Cardiac muscle cell (in vitro differentiated cells and primary cell): ENCODE results near the gene GABRR1. TPM values are rescaled to one million over a fixed set of nuclear protein-coding genes. Genes with fewer than 3 reads are reported as not detected.

Source experiments
- DNase-seq, 2 donors: peaks; one replicate each; pipeline versions ENCODE4 v3.0.0 to v3.0.0-alpha.2; 2010 to 2017; ENCODE audit warnings: low read depth in 1 of 2, low spot score in 1 of 2
- H3K27ac ChIP-seq: fragments of 200-600 bp; sonication (generic); 2 replicates; pipeline ENCODE4 v1.5.1; 2016
- H3K27me3 ChIP-seq: fragments of 200-600 bp; sonication (generic); 2 replicates; pipeline ENCODE4 v1.6.0; 2016; ENCODE audit warnings: control low read depth
- H3K36me3 ChIP-seq: fragments of 200-600 bp; sonication (generic); 2 replicates; pipeline ENCODE4 v1.5.1; 2016; ENCODE audit warnings: control low read depth
- H3K4me1 ChIP-seq: fragments of 200-600 bp; sonication (generic); 2 replicates; pipeline ENCODE4 v1.8.1; 2017; ENCODE audit warnings: low read depth, mild to moderate bottlenecking, mixed run types
- H3K4me3 ChIP-seq: fragments of 200-600 bp; sonication (generic); 2 replicates; pipeline ENCODE4 v1.5.1; 2016; ENCODE audit warnings: mild to moderate bottlenecking
- H3K9me3 ChIP-seq: fragments of 200-600 bp; sonication (generic); 2 replicates; pipeline ENCODE4 v1.5.1; 2017; ENCODE audit warnings: low read depth, mild to moderate bottlenecking, control low read depth
- polyA plus RNA-seq: library from polyadenylated mRNA; unstranded; fragments of >200 nt; fragmentation: Nextera tagmentation; extraction: Ambion mirVana; gene quantifications from 2 replicates; pipeline ENCODE4 v1.2.1, GENCODE V29; 2016
- total RNA-seq: library from RNA; depleted of rRNA; stranded (reverse); fragments of >200 nt; gene quantifications from 2 replicates; pipeline ENCODE4 v1.2.3, GENCODE V29; 2016
- TF ChIP-seq, protein P1 (sequence below): IDR thresholded peaks from 2 replicates; pipeline ENCODE4 v1.5.1; 2012; ENCODE audit warnings: low read depth, mild to moderate bottlenecking, low read length

GABRR1 gene
- total and polyA plus RNA-seq, 2 experiments from 2014 or later, result not detected

GRCh38 chr6:89190741-89191140, 26.4 kb downstream of the GABRR1 start:
- H3K9me3 ChIP-seq, result no peaks in the 10 kb centered on the region
- no peak overlapping the region for H3K27ac ChIP-seq
- TF ChIP-seq, protein P1, sequence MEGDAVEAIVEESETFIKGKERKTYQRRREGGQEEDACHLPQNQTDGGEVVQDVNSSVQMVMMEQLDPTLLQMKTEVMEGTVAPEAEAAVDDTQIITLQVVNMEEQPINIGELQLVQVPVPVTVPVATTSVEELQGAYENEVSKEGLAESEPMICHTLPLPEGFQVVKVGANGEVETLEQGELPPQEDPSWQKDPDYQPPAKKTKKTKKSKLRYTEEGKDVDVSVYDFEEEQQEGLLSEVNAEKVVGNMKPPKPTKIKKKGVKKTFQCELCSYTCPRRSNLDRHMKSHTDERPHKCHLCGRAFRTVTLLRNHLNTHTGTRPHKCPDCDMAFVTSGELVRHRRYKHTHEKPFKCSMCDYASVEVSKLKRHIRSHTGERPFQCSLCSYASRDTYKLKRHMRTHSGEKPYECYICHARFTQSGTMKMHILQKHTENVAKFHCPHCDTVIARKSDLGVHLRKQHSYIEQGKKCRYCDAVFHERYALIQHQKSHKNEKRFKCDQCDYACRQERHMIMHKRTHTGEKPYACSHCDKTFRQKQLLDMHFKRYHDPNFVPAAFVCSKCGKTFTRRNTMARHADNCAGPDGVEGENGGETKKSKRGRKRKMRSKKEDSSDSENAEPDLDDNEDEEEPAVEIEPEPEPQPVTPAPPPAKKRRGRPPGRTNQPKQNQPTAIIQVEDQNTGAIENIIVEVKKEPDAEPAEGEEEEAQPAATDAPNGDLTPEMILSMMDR, result no peak
- no peaks in the 10 kb centered on the region for H3K36me3 ChIP-seq
- H3K4me3 ChIP-seq, result no peak overlapping the region
- H3K4me1 ChIP-seq, result no peaks in the 10 kb centered on the region
- no peak for DNase-seq
- no peaks in the 10 kb centered on the region for H3K27me3 ChIP-seq

DNA sequence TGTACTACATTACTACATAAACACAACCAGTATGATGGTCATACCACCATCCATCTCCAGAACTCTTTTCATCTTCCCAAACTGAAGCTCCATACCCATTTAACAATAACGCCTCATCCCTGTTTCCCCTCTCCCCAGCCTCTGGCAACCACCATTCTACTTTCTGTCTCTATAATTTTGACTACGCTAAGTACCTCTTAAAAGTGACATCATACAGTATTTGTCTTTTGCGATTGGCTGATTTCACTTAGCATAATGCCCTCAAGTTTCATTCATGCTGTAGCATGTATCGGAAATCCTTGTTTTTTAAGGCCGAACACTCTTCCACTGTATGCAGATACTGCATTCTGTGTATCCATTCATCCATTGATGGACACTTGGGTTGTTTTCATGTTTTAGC, 29.7 kb downstream of the GABRR1 start:
- Histone ChIP-seq H3K36me3 (no peaks in the 10 kb centered on the region), H3K4me1 (no peaks in the 10 kb centered on the region), H3K27ac (no peak overlapping the region), H3K27me3 (no peaks in the 10 kb centered on the region), H3K4me3 (no peak overlapping the region), H3K9me3 (no peaks in the 10 kb centered on the region)
- TF ChIP-seq, protein P1, result no peak
- no peak for DNase-seq

DNA sequence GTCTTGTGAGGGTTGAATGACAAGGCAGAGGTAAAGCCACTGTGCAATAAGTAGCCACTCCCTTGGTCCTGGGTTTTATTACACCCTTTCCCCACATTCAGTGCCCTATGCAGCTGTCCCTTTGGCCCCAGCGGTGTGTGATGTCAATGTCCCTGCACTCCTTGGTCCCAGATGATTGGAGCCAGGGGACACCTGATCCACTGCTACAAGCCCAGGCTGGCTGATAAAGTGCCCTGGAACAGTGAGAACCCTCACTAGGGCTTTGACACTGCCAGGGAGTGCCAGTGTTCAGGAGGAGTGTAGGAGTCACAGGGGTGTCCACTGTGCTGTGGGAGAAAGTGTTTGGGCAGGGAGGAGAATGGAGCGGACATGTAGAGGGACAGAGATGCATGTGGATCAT, 30.4 kb downstream of the GABRR1 start:
- Histone ChIP-seq H3K4me3 (no peak overlapping the region), H3K27ac (no peak overlapping the region), H3K4me1 (no peaks in the 10 kb centered on the region), H3K27me3 (no peaks in the 10 kb centered on the region), H3K36me3 (no peaks in the 10 kb centered on the region), H3K9me3 (no peaks in the 10 kb centered on the region)
- TF ChIP-seq, protein P1, result no peak
- no peak for DNase-seq

DNA sequence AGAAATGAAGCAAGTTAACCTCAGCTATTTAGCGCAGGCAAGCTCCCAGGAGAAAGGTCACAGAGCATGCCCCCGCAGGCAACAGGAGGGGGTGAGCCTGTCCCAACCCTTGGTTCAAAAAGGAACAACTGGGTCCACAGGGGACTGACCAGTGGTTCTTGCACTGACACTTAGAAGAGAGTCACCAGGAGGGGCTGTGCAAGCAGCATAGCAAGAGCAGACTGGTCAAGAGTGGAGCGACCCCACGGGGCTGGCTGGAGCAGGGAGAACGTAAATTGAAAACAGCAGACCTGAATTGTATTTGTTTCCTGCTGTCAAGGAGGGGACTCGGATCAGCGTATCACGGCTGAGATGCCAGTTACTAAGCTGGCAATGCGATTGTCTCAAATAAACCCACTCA, 32.8 kb downstream of the GABRR1 start:
- no peak for DNase-seq

DNA sequence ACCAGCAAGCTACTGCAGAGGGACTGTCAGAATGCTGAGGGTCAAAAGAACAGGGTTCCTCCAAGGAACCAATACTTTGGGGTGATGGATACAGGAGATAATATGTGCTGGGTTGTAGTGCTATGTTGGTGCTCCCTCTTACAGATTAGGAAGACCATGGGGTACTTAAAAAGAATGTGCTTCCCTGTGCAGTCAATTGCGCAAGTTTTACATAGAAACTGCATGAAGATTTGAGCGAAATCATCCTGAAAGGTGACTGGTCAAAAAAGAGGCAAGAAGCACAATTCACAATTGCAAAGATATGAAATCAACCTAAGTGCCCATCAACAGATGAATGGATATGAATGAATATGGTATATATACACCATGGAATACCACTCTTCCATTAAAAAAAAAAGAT, 33.9 kb downstream of the GABRR1 start:
- no peak overlapping the region for H3K4me3 ChIP-seq
- H3K36me3 ChIP-seq, result no peaks in the 10 kb centered on the region
- H3K9me3 ChIP-seq, result no peaks in the 10 kb centered on the region
- no peaks in the 10 kb centered on the region for H3K4me1 ChIP-seq
- TF ChIP-seq, protein P1, result no peak
- H3K27me3 ChIP-seq, result no peaks in the 10 kb centered on the region
- H3K27ac ChIP-seq, result no peak overlapping the region
- no peak for DNase-seq

More for the DNA sequence above, 32.8 kb downstream of the GABRR1 start:
- no peaks in the 10 kb centered on the region for H3K36me3 ChIP-seq
- no peaks in the 10 kb centered on the region for H3K9me3 ChIP-seq
- no peaks in the 10 kb centered on the region for H3K27me3 ChIP-seq
- TF ChIP-seq, protein P1, result no peak
- H3K27ac ChIP-seq, result no peak overlapping the region
- no peak overlapping the region for H3K4me3 ChIP-seq
- H3K4me1 ChIP-seq, result no peaks in the 10 kb centered on the region

GRCh38 chr6:89180971-89181370, 36.2 kb downstream of the GABRR1 start:
- H3K27ac ChIP-seq, result no peak overlapping the region
- no peak for DNase-seq
- TF ChIP-seq, protein P1, result no peak
- H3K27me3 ChIP-seq, result no peaks in the 10 kb centered on the region
- H3K4me3 ChIP-seq, result no peak overlapping the region
- H3K36me3 ChIP-seq, result no peaks in the 10 kb centered on the region
- H3K4me1 ChIP-seq, result no peaks in the 10 kb centered on the region
- H3K9me3 ChIP-seq, result no peaks in the 10 kb centered on the region
